Neural progenitor cell (in vitro differentiated cells): Measurements from ENCODE around the gene HDAC4. TPM values are rescaled to one million over a fixed set of nuclear protein-coding genes. Genes with fewer than 3 reads are reported as not detected.

Experiments
- DNase-seq: peaks from one replicate; pipeline ENCODE4 v3.0.0-alpha.2; 2016; ENCODE audit warnings: low spot score
- H2AFZ ChIP-seq: fragments of 200-600 bp; sonication (generic); replicated peaks from 2 replicates; pipeline ENCODE4 v1.6.1; 2016; ENCODE audit warnings: antibody characterized with exemption
- H3F3A ChIP-seq: fragments of 200-600 bp; sonication (generic); 2 replicates; pipeline ENCODE4 v1.6.1; 2016; ENCODE audit warnings: antibody characterized with exemption, low read depth
- H3K27ac ChIP-seq: fragments of 200-600 bp; sonication (generic); 2 replicates; pipeline ENCODE4 v1.5.1; 2016; ENCODE audit warnings: mild to moderate bottlenecking
- H3K27me3 ChIP-seq: fragments of 200-600 bp; sonication (generic); 2 replicates; pipeline ENCODE4 v1.6.1; 2016; ENCODE audit warnings: mild to moderate bottlenecking, moderate library complexity
- H3K36me3 ChIP-seq: fragments of 200-600 bp; sonication (generic); 2 replicates; pipeline ENCODE4 v1.5.1; 2016
- H3K4me1 ChIP-seq: fragments of 200-600 bp; sonication (generic); 2 replicates; pipeline ENCODE4 v1.6.1; 2016; ENCODE audit warnings: mixed run types
- H3K4me2 ChIP-seq: fragments of 200-600 bp; sonication (generic); 2 replicates; pipeline ENCODE4 v1.6.1; 2016
- H3K4me3 ChIP-seq: fragments of 200-600 bp; sonication (generic); 2 replicates; pipeline ENCODE4 v1.5.1; 2016
- H3K79me2 ChIP-seq: fragments of 200-600 bp; sonication (generic); 2 replicates; pipeline ENCODE4 v1.6.1; 2016; ENCODE audit warnings: low read depth
- H3K9ac ChIP-seq: fragments of 200-600 bp; sonication (generic); 2 replicates; pipeline ENCODE4 v1.6.1; 2016
- H3K9me3 ChIP-seq: fragments of 200-600 bp; sonication (generic); 2 replicates; pipeline ENCODE4 v1.5.1; 2016; ENCODE audit warnings: low read depth
- H4K20me1 ChIP-seq: fragments of 200-600 bp; sonication (generic); 2 replicates; pipeline ENCODE4 v1.6.1; 2016; ENCODE audit warnings: low read depth
- H3K27ac Mint-ChIP-seq: 3 replicates; pipeline ENCODE4 v1.8.0; 2021; ENCODE audit warnings: mixed read lengths
- H3K27me3 Mint-ChIP-seq: 2 replicates; pipeline ENCODE4 v1.8.0; 2022; ENCODE audit warnings: low read depth, mild to moderate bottlenecking, inconsistent platforms, moderate library complexity, mixed read lengths; ENCODE audit not compliant: insufficient read depth
- H3K36me3 Mint-ChIP-seq: 3 replicates; pipeline ENCODE4 v1.8.0; 2021; ENCODE audit warnings: mixed read lengths
- H3K4me1 Mint-ChIP-seq: 3 replicates; pipeline ENCODE4 v1.8.0; 2021; ENCODE audit warnings: mixed read lengths
- H3K4me3 Mint-ChIP-seq: 3 replicates; pipeline ENCODE4 v1.8.0; 2021; ENCODE audit warnings: mild to moderate bottlenecking, moderate library complexity, mixed read lengths
- H3K9me3 Mint-ChIP-seq: 3 replicates; pipeline ENCODE4 v1.8.0; 2020; ENCODE audit warnings: mixed read lengths
- CTCF ChIP-seq: fragments of 200-600 bp; sonication (generic); IDR thresholded peaks from 2 replicates; pipeline ENCODE4 v1.5.1; 2017; ENCODE audit warnings: antibody characterized with exemption, mild to moderate bottlenecking
- EZH2 ChIP-seq: fragments of 200-600 bp; sonication (generic); IDR thresholded peaks from 2 replicates; pipeline ENCODE4 v1.6.1; 2017; ENCODE audit warnings: antibody characterized with exemption, mild to moderate bottlenecking, moderate library complexity
- EZH2phosphoT487 ChIP-seq: fragments of 200-600 bp; sonication (generic); IDR thresholded peaks from 2 replicates; pipeline ENCODE4 v1.6.1; 2017; ENCODE audit warnings: antibody characterized with exemption
- total RNA-seq: library from RNA; depleted of rRNA; stranded (reverse); fragments of >200 nt; gene quantifications from 2 replicates; pipeline ENCODE4 v1.2.3, GENCODE V29; 2015; ENCODE audit warnings: low replicate concordance

Gene HDAC4
- total RNA-seq, 1 donor from 2014 or later: 36.0 TPM

GRCh38 chr2:239101807-239102206 is 299.0 kb downstream of the HDAC4 start:
- no peaks in the 10 kb centered on the region for H3K4me1 ChIP-seq
- TF ChIP-seq EZH2 (no peak), EZH2phosphoT487 (no peak)
- Mint-ChIP-seq H3K36me3 (peaks cover 5% of the 10 kb centered on the region), H3K4me3 (no peak overlapping the region), H3K9me3 (no peaks in the 10 kb centered on the region), H3K27me3 (peaks cover 4% of the 10 kb centered on the region), H3K27ac (no peak overlapping the region), H3K4me1 (peaks cover 2% of the 10 kb centered on the region)
- H3K27me3 ChIP-seq: no peaks in the 10 kb centered on the region
- no peak overlapping the region for H3K4me3 ChIP-seq
- no peak overlapping the region for H3K4me2 ChIP-seq
- H3K27ac ChIP-seq: no peak overlapping the region
- H4K20me1 ChIP-seq: peaks cover 4% of the 10 kb centered on the region
- H3K79me2 ChIP-seq: no peaks in the 10 kb centered on the region
- H2AFZ ChIP-seq: no peak overlapping the region
- no peak for DNase-seq
- H3F3A ChIP-seq: no peaks in the 10 kb centered on the region
- H3K9me3 ChIP-seq: no peaks in the 10 kb centered on the region
- H3K9ac ChIP-seq: no peak overlapping the region
- no peaks in the 10 kb centered on the region for H3K36me3 ChIP-seq

- H3K79me2 ChIP-seq: no peaks in the 10 kb centered on the region
- H3K4me3 ChIP-seq: no peak overlapping the region
- Mint-ChIP-seq H3K27ac (no peak overlapping the region), H3K9me3 (no peaks in the 10 kb centered on the region), H3K27me3 (peaks cover 6% of the 10 kb centered on the region), H3K4me1 (peaks cover 2% of the 10 kb centered on the region), H3K36me3 (peaks cover 5% of the 10 kb centered on the region), H3K4me3 (no peak overlapping the region)
- no peaks in the 10 kb centered on the region for H4K20me1 ChIP-seq
- no peaks in the 10 kb centered on the region for H3K36me3 ChIP-seq
- no peaks in the 10 kb centered on the region for H3K4me1 ChIP-seq
- H3K27ac ChIP-seq: no peak overlapping the region
- TF ChIP-seq CTCF (no peak), EZH2phosphoT487 (no peak), EZH2 (no peak)
- H2AFZ ChIP-seq: no peak overlapping the region
- no peaks in the 10 kb centered on the region for H3K9me3 ChIP-seq
- no peaks in the 10 kb centered on the region for H3K27me3 ChIP-seq
- no peak overlapping the region for H3K9ac ChIP-seq
- no peak overlapping the region for H3K4me2 ChIP-seq
- no peak for DNase-seq
- H3F3A ChIP-seq: no peaks in the 10 kb centered on the region
Observed at GRCh38 chr2:239101071-239101470, 299.7 kb downstream of the HDAC4 start.

GRCh38 chr2:239099474-239099873 is 301.3 kb downstream of the HDAC4 start:
- H3K4me1 Mint-ChIP-seq: peaks cover 4% of the 10 kb centered on the region
- H3K27me3 Mint-ChIP-seq: peaks cover 6% of the 10 kb centered on the region
- no peaks in the 10 kb centered on the region for H3K9me3 ChIP-seq
- no peak for DNase-seq
- H3K9ac ChIP-seq: no peak overlapping the region
- peaks cover 2% of the 10 kb centered on the region for H3K36me3 Mint-ChIP-seq
- no peaks in the 10 kb centered on the region for H3K27me3 ChIP-seq
- H3K36me3 ChIP-seq: no peaks in the 10 kb centered on the region
- no peak overlapping the region for H3K4me3 ChIP-seq
- no peak overlapping the region for H3K27ac Mint-ChIP-seq
- no peak overlapping the region for H2AFZ ChIP-seq
- TF ChIP-seq CTCF (no peak), EZH2phosphoT487 (no peak), EZH2 (no peak)
- no peaks in the 10 kb centered on the region for H3K79me2 ChIP-seq
- no peaks in the 10 kb centered on the region for H3K4me1 ChIP-seq
- no peak overlapping the region for H3K4me2 ChIP-seq
- no peak overlapping the region for H3K4me3 Mint-ChIP-seq
- no peaks in the 10 kb centered on the region for H3F3A ChIP-seq
- no peak overlapping the region for H3K27ac ChIP-seq
- H3K9me3 Mint-ChIP-seq: no peaks in the 10 kb centered on the region
- no peaks in the 10 kb centered on the region for H4K20me1 ChIP-seq

GRCh38 chr2:239098288-239098970 is 302.4 kb downstream of the HDAC4 start:
- H3K27me3 Mint-ChIP-seq: peaks cover 6% of the 10 kb centered on the region
- peaks cover 7% of the 10 kb centered on the region for H3K4me1 Mint-ChIP-seq
- peaks cover 2% of the 10 kb centered on the region for H3K36me3 Mint-ChIP-seq
- no peak overlapping the region for H3K27ac Mint-ChIP-seq
- H2AFZ ChIP-seq: no peak overlapping the region
- H3K36me3 ChIP-seq: no peaks in the 10 kb centered on the region
- no peak overlapping the region for H3K9ac ChIP-seq
- DNase-seq: no peak
- no peaks in the 10 kb centered on the region for H3F3A ChIP-seq
- H3K79me2 ChIP-seq: no peaks in the 10 kb centered on the region
- no peaks in the 10 kb centered on the region for H3K27me3 ChIP-seq
- H3K4me3 Mint-ChIP-seq: no peak overlapping the region
- H3K4me3 ChIP-seq: no peak overlapping the region
- H3K9me3 ChIP-seq: no peaks in the 10 kb centered on the region
- TF ChIP-seq CTCF (no peak), EZH2phosphoT487 (no peak), EZH2 (no peak)
- H3K27ac ChIP-seq: no peak overlapping the region
- H3K9me3 Mint-ChIP-seq: no peaks in the 10 kb centered on the region
- no peaks in the 10 kb centered on the region for H3K4me1 ChIP-seq
- no peaks in the 10 kb centered on the region for H4K20me1 ChIP-seq
- no peak overlapping the region for H3K4me2 ChIP-seq
